Motor neuron (in vitro differentiated cells): ENCODE data around the gene ESYT3. TPM values are rescaled to one million over a fixed set of nuclear protein-coding genes. Genes with fewer than 3 reads are reported as not detected.
A peak's percentile ranks its signal among the peaks of the same experiment; 100 is the strongest.

Source experiments
- ATAC-seq, 8 experiments: fragments of 200-7000 bp; cut with Tn5 transposase; replicated peaks in 6 of 8; 2 replicates each; pipeline ENCODE4 v1.8.0; 2021; ENCODE audit warnings: mild to moderate bottlenecking in 8 of 8, moderate library complexity in 8 of 8
- H3K27ac ChIP-seq, 2 donors: fragments of 250-450 bp; sonication (Bioruptor Pico); 2 replicates each; pipeline ENCODE4 v1.9.0; 2021; ENCODE audit warnings: antibody characterized with exemption in 2 of 2, mild to moderate bottlenecking in 2 of 2, moderate library complexity in 1 of 2
- H3K4me1 ChIP-seq, 2 donors: fragments of 250-450 bp; sonication (Bioruptor Pico); replicated peaks in 1 of 2; 2 replicates each; pipeline ENCODE4 v1.6.1; 2021; ENCODE audit warnings: antibody characterized with exemption in 2 of 2, mild to moderate bottlenecking in 2 of 2, moderate library complexity in 1 of 2
- H3K4me3 ChIP-seq, 5 donors: fragments of 250-450 bp; sonication (Bioruptor Pico); 2 replicates each; pipeline ENCODE4 v1.9.0; 2021; ENCODE audit warnings: antibody characterized with exemption in 5 of 5, mild to moderate bottlenecking in 5 of 5, moderate library complexity in 4 of 5
- WGBS, 10 experiments: fragments of 450-650 bp; shearing (Covaris generic); methylation state at CpG; one replicate each; pipeline ENCODE4 v1.0.0; 2022; 5-methylcytosine and 5-hydroxymethylcytosine counted together
- in situ Hi-C, 9 experiments: fragments of 400-800 bp; cut with MboI; loops; one replicate each; pipeline ENCODE4 v1.15.0; 2021; ENCODE audit warnings: low sequenced_read_pairs in 9 of 9, low pct_unique_long_range_greater_than_20kb in 2 of 9; ENCODE audit not compliant: unreplicated experiment in 9 of 9
- total RNA-seq, 8 experiments: library from RNA; unstranded; fragments of 300-600 nt; gene quantifications; 2 replicates each; pipeline versions ENCODE4 v1.2.3 to v1.2.4, GENCODE V29; 2022

The ESYT3 gene
- total RNA-seq, 8 experiments from 2014 or later = 0.71 to 4.5 (median 1.8) TPM

- peak in 1 of 8 experiments; percentile 31 for ATAC-seq
- WGBS, 10 experiments = 39 to 93% (median 63%) methylated on average over 2 to 10 of the region's 11 CpGs; no CpG with 5 or more reads in 3 of the 10 experiments
- H3K27ac ChIP-seq = no peak overlapping the region
- peaks cover 0 to 3% of the 10 kb centered on the region in 2 donors for H3K4me1 ChIP-seq
- no peak overlapping the region for H3K4me3 ChIP-seq
- in situ Hi-C loops = no loop called here
Observed at GRCh38 chr3:138438896-138439295, 4.5 kb downstream of the ESYT3 start.

- in situ Hi-C loops = no loop called here
- no peak for ATAC-seq
Observed at GRCh38 chr3:138439646-138440045, 5.2 kb downstream of the ESYT3 start.

GRCh38 chr3:138440121-138440521 lies 5.7 kb downstream of the ESYT3 start:
- Histone ChIP-seq H3K27ac (no peak overlapping the region), H3K4me1 (peaks cover 0 to 3% of the 10 kb centered on the region in 2 donors), H3K4me3 (no peak overlapping the region)
- in situ Hi-C loops = no loop called here
- 33 to 100% (median 73%) methylated on average over 1 to 3 of the region's 7 CpGs; no CpG with 5 or more reads in 5 of the 10 experiments for WGBS, 10 experiments
- ATAC-seq = peak in 1 of 8 experiments; percentile 81

More at GRCh38 chr3:138439646-138440045, 5.2 kb downstream of the ESYT3 start:
- Histone ChIP-seq H3K27ac (no peak overlapping the region), H3K4me1 (peaks cover 0 to 3% of the 10 kb centered on the region in 2 donors), H3K4me3 (no peak overlapping the region)
- 0 to 100% (median 32%) methylated on average over 1 to 3 of the region's 4 CpGs; no CpG with 5 or more reads in 2 of the 10 experiments for WGBS, 10 experiments

GRCh38 chr3:138440596-138440995 lies 6.2 kb downstream of the ESYT3 start:
- H3K4me1 ChIP-seq = peaks cover 0 to 1% of the 10 kb centered on the region in 2 donors
- no peak overlapping the region for H3K27ac ChIP-seq
- in situ Hi-C loops = no loop called here
- peak in 2 of 8 experiments; percentile 15 to 21 for ATAC-seq
- H3K4me3 ChIP-seq = no peak overlapping the region
- 0 to 100% (median 83%) methylated on average over 1 to 2 of the region's 3 CpGs; no CpG with 5 or more reads in 3 of the 10 experiments for WGBS, 10 experiments

GRCh38 chr3:138441256-138441655 lies 6.8 kb downstream of the ESYT3 start:
- WGBS, 10 experiments = no CpG with 5 or more reads among the region's 2 CpGs
- in situ Hi-C loops = no loop called here
- ATAC-seq = no peak

GRCh38 chr3:138441742-138442141 lies 7.3 kb downstream of the ESYT3 start:
- H3K27ac ChIP-seq = no peak overlapping the region
- H3K4me3 ChIP-seq = no peak overlapping the region
- WGBS, 10 experiments = 0 to 82% (median 80%) methylated on average over 1 to 2 of the region's 2 CpGs; no CpG with 5 or more reads in 3 of the 10 experiments
- ATAC-seq = peak in 2 of 8 experiments; percentile 7 to 17
- in situ Hi-C loops = no loop called here
- no peaks in the 10 kb centered on the region for H3K4me1 ChIP-seq

More at GRCh38 chr3:138441256-138441655, 6.8 kb downstream of the ESYT3 start:
- Histone ChIP-seq H3K4me1 (no peaks in the 10 kb centered on the region), H3K4me3 (no peak overlapping the region), H3K27ac (no peak overlapping the region)

GRCh38 chr3:138442433-138442832 lies 8.0 kb downstream of the ESYT3 start:
- WGBS, 10 experiments = 0 to 82% (median 52%) methylated on average over 1 to 5 of the region's 5 CpGs; no CpG with 5 or more reads in 2 of the 10 experiments
- in situ Hi-C loops = no loop called here
- Histone ChIP-seq H3K27ac (no peak overlapping the region), H3K4me3 (no peak overlapping the region), H3K4me1 (no peaks in the 10 kb centered on the region)
- peak; percentile 73 to 98 (median 84) for ATAC-seq

GRCh38 chr3:138443091-138443490 lies 8.7 kb downstream of the ESYT3 start:
- no peak overlapping the region for H3K27ac ChIP-seq
- WGBS, 10 experiments = 0 to 100% (median 85%) methylated on average over 1 to 2 of the region's 2 CpGs; no CpG with 5 or more reads in 2 of the 10 experiments
- H3K4me3 ChIP-seq = no peak overlapping the region
- ATAC-seq = peak in 1 of 8 experiments; percentile 5
- H3K4me1 ChIP-seq = no peaks in the 10 kb centered on the region
- in situ Hi-C loops = no loop called here

DNA sequence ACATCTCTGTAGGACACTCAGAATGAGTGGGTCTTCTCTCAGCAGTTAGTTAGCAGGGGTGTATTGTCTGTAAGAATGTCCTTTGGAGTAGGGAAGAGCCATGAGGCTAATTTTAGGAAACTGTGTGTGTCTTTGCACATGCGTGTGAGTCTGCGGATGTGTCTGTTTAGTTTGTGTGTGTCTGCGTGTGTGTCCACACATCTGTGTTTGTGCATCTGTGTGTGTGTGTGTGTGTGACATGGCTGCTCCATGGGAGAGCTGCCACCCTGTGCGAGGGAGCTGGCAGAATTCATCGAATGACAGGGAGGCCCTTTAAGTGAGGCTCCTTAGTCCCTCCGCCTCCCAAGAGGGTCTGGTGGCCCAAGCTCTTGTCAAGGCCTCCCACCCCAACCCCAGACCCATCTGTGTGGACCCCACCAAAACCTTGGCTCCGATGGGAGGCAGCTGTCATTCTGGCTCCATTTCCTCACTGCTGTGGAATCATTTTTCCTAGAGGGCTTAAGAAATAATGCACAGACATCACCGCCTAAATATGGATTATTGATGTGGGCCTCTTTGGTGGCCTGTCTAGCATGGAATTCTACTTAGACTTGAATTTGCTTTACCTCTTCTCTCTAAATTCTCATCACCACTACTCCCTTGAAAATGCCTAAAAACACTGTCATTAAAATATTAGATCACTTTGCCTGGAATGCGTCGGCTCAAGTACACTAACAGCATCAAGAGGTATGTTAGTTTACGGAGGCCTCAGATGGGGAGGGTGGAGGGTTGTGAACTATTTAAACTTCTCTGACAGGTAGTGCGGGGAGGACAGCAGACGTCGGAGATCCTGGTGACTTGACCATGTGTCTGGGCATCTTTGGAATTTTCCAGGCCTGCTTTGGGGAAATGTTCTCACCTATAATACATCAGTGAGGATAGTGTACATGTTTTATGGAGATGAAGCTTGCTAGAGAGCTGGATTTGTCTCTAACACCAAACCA lies 9.4 kb downstream of the ESYT3 start:
- no peak overlapping the region for H3K27ac ChIP-seq
- 83 to 100% (median 94%) methylated on average over 1 to 5 of the region's 14 CpGs; no CpG with 5 or more reads in 4 of the 10 experiments for WGBS, 10 experiments
- H3K4me1 ChIP-seq = no peaks in the 10 kb centered on the region
- no peak for ATAC-seq
- H3K4me3 ChIP-seq = no peak overlapping the region
- in situ Hi-C loops = no loop called here

DNA sequence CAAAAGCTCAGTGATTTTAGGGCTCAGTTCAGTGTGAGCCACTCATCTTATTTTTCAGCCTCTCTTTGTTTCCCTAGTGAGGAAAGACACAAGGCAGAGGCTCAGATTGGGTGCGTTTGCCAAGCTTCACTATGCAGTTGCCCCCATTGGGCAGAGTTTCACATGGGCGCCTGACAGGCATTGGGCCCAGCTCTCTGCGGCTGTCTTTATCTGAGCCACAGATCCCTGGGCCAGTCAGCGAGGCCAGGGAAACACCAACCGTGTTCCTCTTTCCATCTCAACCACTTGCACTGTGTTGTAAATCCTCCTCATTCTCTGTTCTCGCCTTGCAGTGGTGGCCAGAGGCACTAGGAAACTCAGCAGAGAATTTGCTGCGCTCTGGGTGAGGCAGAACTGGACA lies 10.8 kb downstream of the ESYT3 start:
- Histone ChIP-seq H3K27ac (no peak overlapping the region), H3K4me3 (no peak overlapping the region), H3K4me1 (no peaks in the 10 kb centered on the region)
- in situ Hi-C loops = no loop called here
- 76 to 100% (median 94%) methylated on average over 2 to 5 of the region's 7 CpGs; no CpG with 5 or more reads in 5 of the 10 experiments for WGBS, 10 experiments
- ATAC-seq = no peak

GRCh38 chr3:138445654-138446053 lies 11.2 kb downstream of the ESYT3 start:
- WGBS, 10 experiments = 80 to 100% (median 97%) methylated on average over 1 to 2 of the region's 4 CpGs; no CpG with 5 or more reads in 4 of the 10 experiments
- in situ Hi-C loops = no loop called here
- Histone ChIP-seq H3K4me3 (no peak overlapping the region), H3K27ac (no peak overlapping the region), H3K4me1 (no peaks in the 10 kb centered on the region)
- ATAC-seq = no peak

- Histone ChIP-seq H3K4me1 (no peaks in the 10 kb centered on the region), H3K27ac (no peak overlapping the region), H3K4me3 (no peak overlapping the region)
- WGBS, 10 experiments = 0 to 100% (median 69%) methylated on average over 1 to 2 of the region's 3 CpGs
- in situ Hi-C loops = no loop called here
- no peak for ATAC-seq
Observed at GRCh38 chr3:138448631-138449030, 14.2 kb downstream of the ESYT3 start.

- H3K27ac ChIP-seq = no peak overlapping the region
Observed at GRCh38 chr3:138449490-138449889, 15.1 kb downstream of the ESYT3 start.

More at GRCh38 chr3:138449490-138449889, 15.1 kb downstream of the ESYT3 start:
- 29 to 100% (median 90%) methylated on average over 1 to 2 of the region's 3 CpGs; no CpG with 5 or more reads in 6 of the 10 experiments for WGBS, 10 experiments
- Histone ChIP-seq H3K4me3 (no peak overlapping the region), H3K4me1 (no peaks in the 10 kb centered on the region)
- ATAC-seq = peak in 1 of 8 experiments; percentile 16
- in situ Hi-C loops = no loop called here
